22Rv1 (cell line): ENCODE measurements around the gene SH3BP4.

Experiments used
- H3K27ac ChIP-seq: fragments of 450-650 bp; 2 replicates; pipeline ENCODE4 v1.5.1; 2017
- ZFX ChIP-seq: fragments of 450-650 bp; IDR thresholded peaks from 2 replicates; pipeline ENCODE4 v1.6.1; 2017; ENCODE audit warnings: antibody characterized with exemption, borderline replicate concordance
- TF ChIP-seq, protein P1 (sequence below): fragments of 450-650 bp; IDR thresholded peaks from 2 replicates; pipeline ENCODE4 v1.5.1; 2017; ENCODE audit warnings: mild to moderate bottlenecking

SH3BP4 gene

DNA sequence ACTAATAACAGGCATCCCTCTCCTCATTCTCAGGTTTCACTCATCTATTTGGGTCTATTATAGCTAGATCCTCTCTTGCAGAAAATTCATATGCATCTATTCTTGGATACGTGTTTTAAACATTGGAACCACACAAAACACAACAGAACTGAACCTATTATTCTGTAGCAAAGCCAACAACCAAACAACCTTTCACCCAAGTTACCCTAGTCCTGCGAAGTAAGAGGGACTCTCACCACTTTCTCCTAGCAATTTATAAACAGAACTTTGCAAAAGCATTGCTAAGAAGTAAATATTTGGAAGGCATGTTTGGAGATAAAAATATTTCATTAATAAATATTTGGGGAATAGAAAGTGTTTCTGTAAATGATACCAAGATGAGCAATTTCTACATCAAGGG lies 20.4 kb upstream of the SH3BP4 start:
- H3K27ac ChIP-seq, result no peak overlapping the region
- TF ChIP-seq, protein P1, sequence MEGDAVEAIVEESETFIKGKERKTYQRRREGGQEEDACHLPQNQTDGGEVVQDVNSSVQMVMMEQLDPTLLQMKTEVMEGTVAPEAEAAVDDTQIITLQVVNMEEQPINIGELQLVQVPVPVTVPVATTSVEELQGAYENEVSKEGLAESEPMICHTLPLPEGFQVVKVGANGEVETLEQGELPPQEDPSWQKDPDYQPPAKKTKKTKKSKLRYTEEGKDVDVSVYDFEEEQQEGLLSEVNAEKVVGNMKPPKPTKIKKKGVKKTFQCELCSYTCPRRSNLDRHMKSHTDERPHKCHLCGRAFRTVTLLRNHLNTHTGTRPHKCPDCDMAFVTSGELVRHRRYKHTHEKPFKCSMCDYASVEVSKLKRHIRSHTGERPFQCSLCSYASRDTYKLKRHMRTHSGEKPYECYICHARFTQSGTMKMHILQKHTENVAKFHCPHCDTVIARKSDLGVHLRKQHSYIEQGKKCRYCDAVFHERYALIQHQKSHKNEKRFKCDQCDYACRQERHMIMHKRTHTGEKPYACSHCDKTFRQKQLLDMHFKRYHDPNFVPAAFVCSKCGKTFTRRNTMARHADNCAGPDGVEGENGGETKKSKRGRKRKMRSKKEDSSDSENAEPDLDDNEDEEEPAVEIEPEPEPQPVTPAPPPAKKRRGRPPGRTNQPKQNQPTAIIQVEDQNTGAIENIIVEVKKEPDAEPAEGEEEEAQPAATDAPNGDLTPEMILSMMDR, result no peak
- TF ChIP-seq ZFX, result no peak

DNA sequence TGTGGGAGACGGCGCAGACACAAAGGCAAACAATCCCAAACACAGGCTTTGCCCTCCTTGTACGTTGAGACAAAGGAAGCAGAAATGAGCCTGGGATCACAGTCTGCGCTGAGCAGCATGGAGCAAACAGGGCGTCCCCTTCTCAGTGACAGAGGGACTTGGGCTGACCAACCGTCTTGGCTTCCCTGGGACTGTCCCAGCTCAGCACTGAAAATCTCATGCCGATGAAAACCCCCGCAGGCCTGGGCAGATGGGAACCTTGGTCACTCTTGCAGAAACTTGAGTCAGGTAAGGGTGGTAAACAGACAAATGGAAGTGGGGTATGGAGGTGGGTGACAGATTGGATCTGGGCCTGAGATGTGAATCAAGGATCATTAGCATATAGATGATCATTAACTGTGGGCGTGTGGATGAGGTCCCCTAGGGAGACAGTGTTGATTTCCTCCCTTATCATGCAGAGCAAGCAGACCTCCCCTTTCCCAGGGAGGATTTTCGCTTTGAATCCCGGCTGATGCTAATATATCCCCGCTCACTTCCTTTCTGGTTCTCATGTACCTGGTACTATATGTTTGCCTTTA lies 19.1 kb upstream of the SH3BP4 start:
- no peak for TF ChIP-seq ZFX
- TF ChIP-seq, protein P1, result no peak
- H3K27ac ChIP-seq, result no peak overlapping the region

DNA sequence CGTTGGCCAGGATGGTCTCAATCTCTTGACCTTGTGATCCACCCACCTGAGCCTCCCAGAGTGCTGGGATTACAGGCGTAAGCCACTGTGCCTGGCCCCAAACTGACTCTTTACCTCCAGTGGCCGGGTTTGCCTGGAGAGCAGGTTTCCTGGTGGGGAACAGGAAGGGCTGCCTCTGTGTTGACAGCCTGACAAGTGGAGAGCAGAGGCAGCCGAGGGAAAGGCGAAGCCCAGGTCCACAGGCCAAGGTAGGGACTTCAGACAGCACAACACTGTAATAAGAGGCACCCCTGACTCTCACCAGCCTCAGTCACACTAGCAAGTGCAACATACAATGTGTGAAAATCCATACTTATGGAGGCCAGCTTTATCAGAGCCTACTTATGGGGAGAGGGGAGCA lies 16.5 kb upstream of the SH3BP4 start:
- TF ChIP-seq, protein P1, result no peak
- no peak for TF ChIP-seq ZFX
- no peak overlapping the region for H3K27ac ChIP-seq

DNA sequence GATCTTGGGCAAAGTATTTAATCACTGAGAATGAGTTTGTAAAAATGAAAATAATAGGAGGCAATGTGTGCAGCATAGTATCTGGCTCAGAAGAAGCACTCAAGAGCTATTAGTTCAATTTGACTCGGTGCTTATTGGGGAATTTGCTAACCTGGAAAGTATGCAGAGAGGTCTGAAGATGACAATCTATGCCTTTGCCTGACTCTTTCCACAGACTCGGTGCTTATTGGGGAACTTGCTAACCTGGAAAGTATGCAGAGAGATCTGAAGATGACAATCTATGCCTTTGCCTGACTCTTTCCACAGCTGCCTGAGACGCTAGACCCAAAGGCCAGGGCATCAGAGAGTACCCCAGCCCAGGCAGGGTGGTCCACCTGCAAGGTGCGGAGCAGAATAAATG lies 12.2 kb upstream of the SH3BP4 start:
- H3K27ac ChIP-seq, result no peak overlapping the region
- TF ChIP-seq ZFX, result no peak
- TF ChIP-seq, protein P1, result no peak

DNA sequence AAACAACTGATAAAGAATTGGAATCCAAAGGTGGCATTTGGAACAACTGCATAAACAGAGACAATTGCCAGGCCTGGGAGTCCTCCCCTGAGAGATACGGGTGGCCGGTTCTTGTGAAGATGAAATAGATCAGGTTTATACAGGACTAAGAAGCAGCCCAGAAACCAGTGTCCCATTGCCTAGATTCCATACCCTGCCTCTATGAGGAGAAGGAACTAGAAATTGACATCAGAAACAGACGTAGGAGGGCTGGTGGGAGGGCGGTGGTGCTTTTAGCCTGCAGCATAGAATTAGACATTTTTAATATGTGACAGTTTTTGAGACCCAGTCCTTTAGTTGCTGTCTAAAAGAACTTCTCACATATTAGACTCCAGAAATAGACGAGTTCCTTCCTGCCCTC lies 11.8 kb upstream of the SH3BP4 start:
- TF ChIP-seq, protein P1, result no peak
- TF ChIP-seq ZFX, result no peak
- H3K27ac ChIP-seq, result no peak overlapping the region

DNA sequence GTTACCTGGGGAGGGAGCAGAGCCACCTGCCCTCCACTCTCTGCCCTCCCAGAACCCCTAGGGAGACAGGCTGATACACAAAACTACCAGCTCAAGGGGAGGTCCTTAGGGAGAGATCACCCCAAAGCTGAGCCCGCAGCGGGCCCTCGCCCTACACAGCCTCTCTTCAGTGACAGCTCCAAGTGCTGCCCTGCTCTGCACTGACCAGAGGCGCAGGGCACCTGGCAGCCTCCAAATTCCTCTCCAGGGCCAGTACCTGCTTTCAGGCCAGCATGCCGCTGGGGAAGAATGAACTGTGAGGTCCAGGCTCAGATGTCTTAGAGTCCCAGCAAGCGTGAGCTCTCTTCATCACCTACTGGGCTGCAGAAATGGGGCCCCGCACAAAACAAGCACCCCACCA lies 11.3 kb upstream of the SH3BP4 start:
- TF ChIP-seq ZFX, result no peak
- TF ChIP-seq, protein P1, result no peak

DNA sequence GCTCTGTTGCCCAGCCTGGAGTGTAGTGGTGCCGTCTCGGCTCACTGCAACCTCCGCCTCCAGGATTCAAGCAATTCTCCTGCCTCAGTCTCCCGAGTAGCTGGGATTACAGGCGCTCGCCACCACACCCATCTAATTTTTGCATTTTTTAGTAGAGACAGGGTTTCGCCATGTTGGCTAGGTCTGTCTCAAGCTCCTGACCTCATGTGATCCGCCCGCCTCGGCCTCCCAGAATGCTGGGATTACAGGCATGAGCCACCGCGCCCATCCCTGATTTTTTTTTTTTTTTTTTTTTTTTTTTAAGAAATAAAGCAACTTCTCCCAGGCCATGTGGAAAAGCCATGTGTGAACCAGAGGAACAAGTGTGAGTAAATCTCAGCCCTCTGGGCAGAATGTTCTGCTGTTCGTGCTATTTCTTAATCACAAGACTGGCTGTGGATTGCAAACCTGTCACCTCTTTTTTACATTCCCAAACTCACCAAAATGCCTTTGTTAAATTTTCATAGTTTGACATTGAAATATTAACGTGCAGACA lies 6.4 kb upstream of the SH3BP4 start:
- TF ChIP-seq, protein P1, result no peak
- no peak for TF ChIP-seq ZFX
- H3K27ac ChIP-seq, result no peak overlapping the region

More for the DNA sequence above, 11.3 kb upstream of the SH3BP4 start:
- H3K27ac ChIP-seq, result no peak overlapping the region
